Measurements from ENCODE around the gene ANO10.
"Not testable (repeated sequence)": the region's sequence is repeated elsewhere in the genome, so short reads cannot be mapped to it uniquely, and the experiment has no call there.

DNA sequence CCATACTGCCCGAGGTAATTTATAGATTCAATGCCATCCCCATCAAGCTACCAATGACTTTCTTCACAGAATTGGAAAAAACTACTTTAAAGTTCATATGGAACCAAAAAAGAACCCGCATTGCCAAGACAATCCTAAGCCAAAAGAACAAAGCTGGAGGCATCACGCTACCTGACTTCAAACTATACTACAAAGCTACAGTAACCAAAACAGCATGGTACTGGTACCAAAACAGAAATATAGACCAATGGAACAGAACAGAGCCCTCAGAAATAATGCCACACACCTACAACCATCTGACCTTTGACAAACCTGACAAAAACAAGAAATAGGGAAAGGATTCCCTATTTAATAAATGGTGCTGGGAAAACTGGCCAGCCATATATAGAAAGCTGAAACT, 25.6 kb downstream of the ANO10 start:
- TF ChIP-seq EZH2 (IDR thresholded peaks at IDR 0.05; ENCODE audit: borderline replicate concordance, low read depth, low read length, poor library complexity, severe bottlenecking) = not testable (repeated sequence)
- TF ChIP-seq, protein P1, sequence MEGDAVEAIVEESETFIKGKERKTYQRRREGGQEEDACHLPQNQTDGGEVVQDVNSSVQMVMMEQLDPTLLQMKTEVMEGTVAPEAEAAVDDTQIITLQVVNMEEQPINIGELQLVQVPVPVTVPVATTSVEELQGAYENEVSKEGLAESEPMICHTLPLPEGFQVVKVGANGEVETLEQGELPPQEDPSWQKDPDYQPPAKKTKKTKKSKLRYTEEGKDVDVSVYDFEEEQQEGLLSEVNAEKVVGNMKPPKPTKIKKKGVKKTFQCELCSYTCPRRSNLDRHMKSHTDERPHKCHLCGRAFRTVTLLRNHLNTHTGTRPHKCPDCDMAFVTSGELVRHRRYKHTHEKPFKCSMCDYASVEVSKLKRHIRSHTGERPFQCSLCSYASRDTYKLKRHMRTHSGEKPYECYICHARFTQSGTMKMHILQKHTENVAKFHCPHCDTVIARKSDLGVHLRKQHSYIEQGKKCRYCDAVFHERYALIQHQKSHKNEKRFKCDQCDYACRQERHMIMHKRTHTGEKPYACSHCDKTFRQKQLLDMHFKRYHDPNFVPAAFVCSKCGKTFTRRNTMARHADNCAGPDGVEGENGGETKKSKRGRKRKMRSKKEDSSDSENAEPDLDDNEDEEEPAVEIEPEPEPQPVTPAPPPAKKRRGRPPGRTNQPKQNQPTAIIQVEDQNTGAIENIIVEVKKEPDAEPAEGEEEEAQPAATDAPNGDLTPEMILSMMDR (conservative IDR thresholded peaks at IDR 0.05; ENCODE audit: low read depth, low read length) = not testable (repeated sequence)
